ENCODE data around the gene CDH6.
"Not testable (repeated sequence)": the region's sequence is repeated elsewhere in the genome, so short reads cannot be mapped to it uniquely, and the experiment has no call there.

The CDH6 gene

GRCh38 chr5:31329715-31330114 lies 136.2 kb downstream of the CDH6 start:
- DNase-seq (ENCODE audit: low spot score), result no peak

- no peak for DNase-seq (ENCODE audit: low spot score)
These were observed 138.7 kb downstream of the CDH6 start for GRCh38 chr5:31332160-31332559.

- no peak for DNase-seq (ENCODE audit: low spot score)
These were observed 140.0 kb downstream of the CDH6 start for GRCh38 chr5:31333475-31333874.

- no peak for DNase-seq (ENCODE audit: low spot score)
These were observed 140.8 kb downstream of the CDH6 start for GRCh38 chr5:31334061-31334860.

GRCh38 chr5:31335456-31335855 lies 142.0 kb downstream of the CDH6 start:
- DNase-seq (ENCODE audit: low spot score), result no peak

GRCh38 chr5:31343946-31344345 lies 150.5 kb downstream of the CDH6 start:
- DNase-seq (ENCODE audit: low spot score), result no peak

GRCh38 chr5:31346896-31347551 lies 153.5 kb downstream of the CDH6 start:
- no peak for DNase-seq (ENCODE audit: low spot score)

GRCh38 chr5:31347552-31347905 lies 154.0 kb downstream of the CDH6 start:
- no peak for DNase-seq (ENCODE audit: low spot score)

- DNase-seq (ENCODE audit: low spot score), result no peak
These were observed 156.9 kb downstream of the CDH6 start for GRCh38 chr5:31350395-31350794.

GRCh38 chr5:31355337-31355736 lies 161.9 kb downstream of the CDH6 start:
- no peak for DNase-seq (ENCODE audit: low spot score)

GRCh38 chr5:31357038-31357437 lies 163.6 kb downstream of the CDH6 start:
- DNase-seq (ENCODE audit: low spot score), result no peak

GRCh38 chr5:31359839-31360238 lies 166.4 kb downstream of the CDH6 start:
- DNase-seq (ENCODE audit: low spot score), result no peak

- no peak for DNase-seq (ENCODE audit: low spot score)
These were observed 167.7 kb downstream of the CDH6 start for GRCh38 chr5:31361234-31361633.

GRCh38 chr5:31361704-31362528 lies 168.4 kb downstream of the CDH6 start:
- DNase-seq (ENCODE audit: low spot score), result not testable (repeated sequence)

GRCh38 chr5:31362529-31362900 lies 169.0 kb downstream of the CDH6 start:
- DNase-seq (ENCODE audit: low spot score), result no peak

GRCh38 chr5:31362931-31363568 lies 169.6 kb downstream of the CDH6 start:
- no peak for DNase-seq (ENCODE audit: low spot score)

- DNase-seq (ENCODE audit: low spot score), result no peak
These were observed 171.6 kb downstream of the CDH6 start for GRCh38 chr5:31364881-31365636.

- DNase-seq (ENCODE audit: low spot score), result no peak
These were observed 172.3 kb downstream of the CDH6 start for GRCh38 chr5:31365776-31366175.

GRCh38 chr5:31366941-31367340 lies 173.5 kb downstream of the CDH6 start:
- DNase-seq (ENCODE audit: low spot score), result no peak

- DNase-seq (ENCODE audit: low spot score), result no peak
These were observed 178.6 kb downstream of the CDH6 start for GRCh38 chr5:31372124-31372523.

- DNase-seq (ENCODE audit: low spot score), result no peak
These were observed 182.7 kb downstream of the CDH6 start for GRCh38 chr5:31375999-31376720.
